Body of pancreas (tissue), 4 donors: ENCODE measurements around the gene COX5A. TPM values are rescaled to one million over a fixed set of nuclear protein-coding genes. Genes with fewer than 3 reads are reported as not detected.

ENCODE experiments used
- ATAC-seq: fragments of 150-250 bp; one replicate; pipeline ENCODE4 v1.9.1; 2016
- DNase-seq, 4 donors: peaks; one replicate each; pipeline ENCODE4 v3.0.0-alpha.2; 2019
- H3K27ac ChIP-seq, 4 donors: fragments of 200-600 bp; sonication (generic); 1 replicate in 3 of 4; 2 replicates in 1 of 4; pipeline versions ENCODE4 v1.5.1 to v1.6.1; 2016 to 2019; ENCODE audit warnings: mild to moderate bottlenecking in 1 of 4, mixed read lengths in 1 of 4, moderate library complexity in 1 of 4
- H3K27me3 ChIP-seq, 2 donors: fragments of 200-600 bp; sonication (generic); one replicate each; pipeline ENCODE4 v1.6.0; 2016; ENCODE audit warnings: mild to moderate bottlenecking in 1 of 2
- H3K36me3 ChIP-seq, 2 donors: fragments of 200-600 bp; sonication (generic); replicated peaks in 1 of 2; 2 replicates each; pipeline ENCODE4 v1.5.1; 2016; ENCODE audit warnings: low read depth in 2 of 2; ENCODE audit not compliant: insufficient read depth in 1 of 2
- H3K4me1 ChIP-seq: fragments of 200-600 bp; sonication (generic); one replicate; pipeline ENCODE4 v1.6.0; 2016
- H3K4me3 ChIP-seq, 2 donors: fragments of 200-600 bp; sonication (generic); 1 replicate in 1 of 2; 2 replicates in 1 of 2; pipeline ENCODE4 v1.5.1; 2016 to 2019
- H3K9me3 ChIP-seq, 3 donors: fragments of 200-600 bp; sonication (generic); 1 replicate in 2 of 3; 2 replicates in 1 of 3; pipeline ENCODE4 v1.5.1; 2016
- POLR2A ChIP-seq, 3 donors: fragments of 450-650 bp; IDR thresholded peaks; one replicate each; pipeline ENCODE4 v1.6.1; 2016; ENCODE audit warnings: antibody characterized with exemption in 3 of 3, mild to moderate bottlenecking in 2 of 3
- WGBS, 2 donors: methylation state at CpG; one replicate each; pipeline ENCODE4 v1.1.5; 2017; 5-methylcytosine and 5-hydroxymethylcytosine counted together
- intact Hi-C: fragments of 100-400 bp; cut with DNase I; formaldehyde crosslinking; loops from one replicate; pipeline ENCODE4 v1.15.1; 2023
- total RNA-seq, 2 donors: library from RNA; depleted of rRNA; stranded (reverse); fragments of >200 nt; gene quantifications; one replicate each; pipeline ENCODE4 v1.1.0, GENCODE V29; 2016
- TF ChIP-seq, protein P1 (sequence below), 7 experiments: fragments of 450-650 bp in 4 of 7; fragments of 200-600 bp in 3 of 7; sonication (generic) in 3 of 7; IDR thresholded peaks; one replicate each; pipeline ENCODE4 v1.5.1; 2016 to 2019; ENCODE audit warnings: antibody characterized with exemption in 7 of 7

COX5A gene
- total RNA-seq, 2 donors from 2014 or later = 50.1 to 61.5 TPM

GRCh38 chr15:74960995-74961588 lies 23.2 kb upstream of the COX5A start:
- intact Hi-C loops = no loop called here
- H3K9me3 ChIP-seq = no peaks in the 10 kb centered on the region
- peaks cover 30% of the 10 kb centered on the region for H3K4me1 ChIP-seq
- no peak overlapping the region for H3K4me3 ChIP-seq
- H3K27ac ChIP-seq = no peak overlapping the region
- DNase-seq (no peak), ATAC-seq (no peak)
- no peaks in the 10 kb centered on the region for H3K36me3 ChIP-seq
- no peak for TF ChIP-seq POLR2A (IDR thresholded peaks at IDR 0.05)
- TF ChIP-seq, protein P1, sequence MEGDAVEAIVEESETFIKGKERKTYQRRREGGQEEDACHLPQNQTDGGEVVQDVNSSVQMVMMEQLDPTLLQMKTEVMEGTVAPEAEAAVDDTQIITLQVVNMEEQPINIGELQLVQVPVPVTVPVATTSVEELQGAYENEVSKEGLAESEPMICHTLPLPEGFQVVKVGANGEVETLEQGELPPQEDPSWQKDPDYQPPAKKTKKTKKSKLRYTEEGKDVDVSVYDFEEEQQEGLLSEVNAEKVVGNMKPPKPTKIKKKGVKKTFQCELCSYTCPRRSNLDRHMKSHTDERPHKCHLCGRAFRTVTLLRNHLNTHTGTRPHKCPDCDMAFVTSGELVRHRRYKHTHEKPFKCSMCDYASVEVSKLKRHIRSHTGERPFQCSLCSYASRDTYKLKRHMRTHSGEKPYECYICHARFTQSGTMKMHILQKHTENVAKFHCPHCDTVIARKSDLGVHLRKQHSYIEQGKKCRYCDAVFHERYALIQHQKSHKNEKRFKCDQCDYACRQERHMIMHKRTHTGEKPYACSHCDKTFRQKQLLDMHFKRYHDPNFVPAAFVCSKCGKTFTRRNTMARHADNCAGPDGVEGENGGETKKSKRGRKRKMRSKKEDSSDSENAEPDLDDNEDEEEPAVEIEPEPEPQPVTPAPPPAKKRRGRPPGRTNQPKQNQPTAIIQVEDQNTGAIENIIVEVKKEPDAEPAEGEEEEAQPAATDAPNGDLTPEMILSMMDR (IDR thresholded peaks at IDR 0.05) = no peak
- WGBS, 2 donors = 50 to 58% methylated on average over 3 of the region's 3 CpGs
- H3K27me3 ChIP-seq = no peaks in the 10 kb centered on the region

- 23 to 43% methylated on average over 1 of the region's 1 CpG for WGBS, 2 donors
Measured at GRCh38 chr15:74960286-74960685, 22.4 kb upstream of the COX5A start.

DNA sequence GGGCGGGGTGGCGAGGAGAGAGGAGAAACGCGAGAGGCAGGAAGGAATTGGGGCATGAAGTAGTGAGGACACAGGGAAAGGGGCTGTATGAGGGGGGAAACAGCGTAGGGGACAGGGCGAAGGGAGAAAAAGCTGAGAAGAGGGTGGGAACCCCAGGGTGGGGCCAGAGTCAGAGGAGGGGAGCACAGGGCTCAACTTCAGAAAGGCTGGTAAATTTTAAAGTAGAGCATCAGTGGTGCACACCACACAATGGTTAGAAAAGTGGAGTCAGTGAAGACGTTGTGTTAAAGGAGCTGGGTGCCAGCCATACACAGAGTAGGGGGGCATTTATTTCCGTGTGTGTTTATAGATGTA lies 21.7 kb upstream of the COX5A start:
- DNase-seq (no peak), ATAC-seq (no peak)
- TF ChIP-seq, protein P1 (IDR thresholded peaks at IDR 0.05) = no peak
- TF ChIP-seq POLR2A (IDR thresholded peaks at IDR 0.05) = no peak
- Histone ChIP-seq H3K27me3 (no peaks in the 10 kb centered on the region), H3K4me3 (no peak overlapping the region), H3K27ac (no peak overlapping the region), H3K9me3 (no peaks in the 10 kb centered on the region), H3K36me3 (no peaks in the 10 kb centered on the region), H3K4me1 (peaks cover 45% of the 10 kb centered on the region)
- intact Hi-C loops = no loop called here
- WGBS, 2 donors = 21 to 35% methylated on average over 8 of the region's 8 CpGs

More at GRCh38 chr15:74960286-74960685, 22.4 kb upstream of the COX5A start:
- ATAC-seq (no peak), DNase-seq (peak in 1 of 4 donors; percentile 38)
- intact Hi-C loops = no loop called here
- Histone ChIP-seq H3K27me3 (no peaks in the 10 kb centered on the region), H3K27ac (no peak overlapping the region), H3K9me3 (no peaks in the 10 kb centered on the region), H3K4me1 (peaks cover 38% of the 10 kb centered on the region), H3K36me3 (no peaks in the 10 kb centered on the region), H3K4me3 (no peak overlapping the region)
- no peak for TF ChIP-seq POLR2A (IDR thresholded peaks at IDR 0.05)
- TF ChIP-seq, protein P1 (IDR thresholded peaks at IDR 0.05) = no peak

DNA sequence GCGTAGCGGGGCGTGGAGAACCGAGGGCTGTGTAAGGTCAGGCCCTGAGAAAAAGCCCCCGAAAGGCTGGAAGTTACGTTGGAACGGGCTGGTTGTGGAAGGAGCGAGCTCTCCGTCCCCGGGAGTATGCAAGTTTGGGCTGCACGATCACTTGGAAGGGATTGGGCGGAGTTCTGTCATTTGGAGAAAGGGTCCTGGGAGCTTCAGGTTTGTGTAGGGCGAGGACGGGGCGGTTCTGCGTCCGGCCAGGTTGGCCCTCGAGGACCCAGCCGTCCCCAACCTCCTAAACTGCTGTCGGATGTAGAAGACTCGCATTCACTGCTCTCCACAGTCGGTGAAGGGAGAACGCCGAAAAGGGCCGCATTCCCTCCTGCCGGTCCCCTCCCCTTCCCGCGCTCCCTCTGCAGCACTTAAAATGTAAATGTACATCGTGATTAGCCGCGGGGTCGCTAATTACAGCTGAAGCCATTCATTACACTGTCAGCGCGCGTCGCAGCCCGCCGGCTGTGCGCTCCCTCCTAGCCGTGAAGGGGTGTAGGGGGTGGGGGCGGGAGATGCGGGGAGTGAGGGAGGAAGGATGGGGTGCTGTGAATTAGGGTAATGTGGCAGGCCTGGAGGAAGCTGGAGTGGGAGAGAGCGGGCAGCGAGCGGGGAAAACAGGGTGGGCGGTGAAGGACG lies 21.2 kb upstream of the COX5A start:
- intact Hi-C loops = no loop called here
- Histone ChIP-seq H3K27me3 (no peaks in the 10 kb centered on the region), H3K36me3 (no peaks in the 10 kb centered on the region), H3K27ac (peak overlapping the region in 3 of 4 donors; percentile 54 to 83 (median 57)), H3K4me3 (peak overlapping the region; percentile 30 to 45), H3K4me1 (peaks cover 51% of the 10 kb centered on the region), H3K9me3 (no peaks in the 10 kb centered on the region)
- WGBS, 2 donors = 7 to 23% methylated on average over 27 to 47 of the region's 47 CpGs
- TF ChIP-seq, protein P1 (IDR thresholded peaks at IDR 0.05) = no peak
- no peak for TF ChIP-seq POLR2A (IDR thresholded peaks at IDR 0.05)
- ATAC-seq (no peak), DNase-seq (no peak)
